ENCODE data around the gene C2orf76. TPM values are rescaled to one million over a fixed set of nuclear protein-coding genes. Genes with fewer than 3 reads are reported as not detected.

C2orf76 gene
- total RNA-seq, 4 donors from 2014 or later = 8.7 to 14.6 (median 11.2) TPM

DNA sequence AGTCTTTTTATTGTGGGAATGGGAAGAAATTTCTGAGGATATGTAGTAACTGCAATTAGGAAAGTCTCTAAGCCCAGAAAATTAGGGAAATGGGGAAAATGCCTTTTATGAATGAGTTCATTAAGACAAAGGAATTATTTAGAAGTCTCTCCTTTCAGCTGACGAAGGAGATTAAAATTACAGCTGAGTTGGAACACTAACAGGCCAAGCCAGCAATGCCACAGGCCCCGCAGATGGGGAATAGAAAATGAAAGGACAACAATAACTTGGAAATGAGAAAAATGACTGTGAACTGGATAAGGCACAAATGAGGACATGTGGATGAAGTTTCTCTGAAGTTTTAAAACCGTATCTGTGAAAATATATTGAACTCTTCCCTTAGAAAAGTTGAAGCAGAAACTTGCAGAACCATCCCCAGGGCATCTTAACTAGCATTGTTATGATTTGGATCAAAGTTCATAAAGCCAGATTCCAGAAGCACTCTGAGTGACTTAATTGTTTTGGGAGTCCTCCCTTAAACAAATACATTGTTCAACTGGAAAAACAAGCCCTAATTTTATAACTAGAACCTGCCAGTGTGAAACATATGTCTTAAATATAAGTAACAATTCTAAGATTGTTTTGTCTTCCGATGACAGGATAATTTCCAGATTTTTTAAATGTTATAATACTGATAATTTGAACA lies 51.3 kb downstream of the C2orf76 start:
- Histone ChIP-seq H3K27ac (replicated peaks in 1 of 4) (no peak overlapping the region), H3K36me3 (peaks cover 0 to 13% (median 5%) of the 10 kb centered on the region in 4 donors), H3K9me3 (no peaks in the 10 kb centered on the region), H3K4me1 (peaks cover 0 to 16% (median 0%) of the 10 kb centered on the region in 4 donors), H3K27me3 (no peaks in the 10 kb centered on the region), H3K4me3 (no peak overlapping the region)
- no peak for DNase-seq (ENCODE audit: extremely low spot score)
- TF ChIP-seq EP300 (IDR thresholded peaks at IDR 0.05) (no peak), POLR2AphosphoS5 (IDR thresholded peaks at IDR 0.05) (no peak), POLR2A (IDR thresholded peaks at IDR 0.05; ENCODE audit: low read depth) (no peak)
- TF ChIP-seq, protein P1, sequence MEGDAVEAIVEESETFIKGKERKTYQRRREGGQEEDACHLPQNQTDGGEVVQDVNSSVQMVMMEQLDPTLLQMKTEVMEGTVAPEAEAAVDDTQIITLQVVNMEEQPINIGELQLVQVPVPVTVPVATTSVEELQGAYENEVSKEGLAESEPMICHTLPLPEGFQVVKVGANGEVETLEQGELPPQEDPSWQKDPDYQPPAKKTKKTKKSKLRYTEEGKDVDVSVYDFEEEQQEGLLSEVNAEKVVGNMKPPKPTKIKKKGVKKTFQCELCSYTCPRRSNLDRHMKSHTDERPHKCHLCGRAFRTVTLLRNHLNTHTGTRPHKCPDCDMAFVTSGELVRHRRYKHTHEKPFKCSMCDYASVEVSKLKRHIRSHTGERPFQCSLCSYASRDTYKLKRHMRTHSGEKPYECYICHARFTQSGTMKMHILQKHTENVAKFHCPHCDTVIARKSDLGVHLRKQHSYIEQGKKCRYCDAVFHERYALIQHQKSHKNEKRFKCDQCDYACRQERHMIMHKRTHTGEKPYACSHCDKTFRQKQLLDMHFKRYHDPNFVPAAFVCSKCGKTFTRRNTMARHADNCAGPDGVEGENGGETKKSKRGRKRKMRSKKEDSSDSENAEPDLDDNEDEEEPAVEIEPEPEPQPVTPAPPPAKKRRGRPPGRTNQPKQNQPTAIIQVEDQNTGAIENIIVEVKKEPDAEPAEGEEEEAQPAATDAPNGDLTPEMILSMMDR (IDR thresholded peaks at IDR 0.05) = no peak
- 71% methylated on average over 4 of the region's 4 CpGs for WGBS
- intact Hi-C loops (cut with DNase I) = no loop called here

DNA sequence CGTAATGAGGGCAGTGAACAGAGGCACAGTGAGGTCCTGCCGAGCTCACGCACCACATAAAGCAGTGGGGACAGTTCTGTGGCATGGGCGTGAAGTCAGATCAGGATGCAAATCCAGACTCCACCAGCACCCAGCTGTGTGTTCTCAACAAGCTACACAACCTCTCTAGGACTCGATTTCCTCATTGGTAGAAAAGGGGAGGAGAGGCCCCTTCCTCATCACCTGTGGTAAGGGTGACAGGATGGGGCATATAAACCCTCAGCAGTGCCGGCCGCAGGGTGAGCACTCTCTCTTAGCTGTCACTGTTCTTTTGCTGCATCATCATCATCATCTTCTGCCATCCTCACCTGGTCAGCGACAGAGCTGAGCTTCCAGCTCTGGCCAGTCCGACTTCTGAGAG lies 54.8 kb downstream of the C2orf76 start:
- peaks cover 0 to 16% (median 0%) of the 10 kb centered on the region in 4 donors for H3K4me1 ChIP-seq
- intact Hi-C loops (cut with DNase I) = no loop called here
- H3K36me3 ChIP-seq = peaks cover 0 to 13% (median 5%) of the 10 kb centered on the region in 4 donors
- no peaks in the 10 kb centered on the region for H3K9me3 ChIP-seq
- no peaks in the 10 kb centered on the region for H3K27me3 ChIP-seq
- no peak for DNase-seq (ENCODE audit: extremely low spot score)
- TF ChIP-seq POLR2AphosphoS5 (IDR thresholded peaks at IDR 0.05) (no peak), POLR2A (IDR thresholded peaks at IDR 0.05; ENCODE audit: low read depth) (no peak), EP300 (IDR thresholded peaks at IDR 0.05) (no peak)
- TF ChIP-seq, protein P1 (IDR thresholded peaks at IDR 0.05) = no peak
- H3K27ac ChIP-seq (replicated peaks in 1 of 4) = no peak overlapping the region
- 94% methylated on average over 5 of the region's 9 CpGs for WGBS
- no peak overlapping the region for H3K4me3 ChIP-seq

DNA sequence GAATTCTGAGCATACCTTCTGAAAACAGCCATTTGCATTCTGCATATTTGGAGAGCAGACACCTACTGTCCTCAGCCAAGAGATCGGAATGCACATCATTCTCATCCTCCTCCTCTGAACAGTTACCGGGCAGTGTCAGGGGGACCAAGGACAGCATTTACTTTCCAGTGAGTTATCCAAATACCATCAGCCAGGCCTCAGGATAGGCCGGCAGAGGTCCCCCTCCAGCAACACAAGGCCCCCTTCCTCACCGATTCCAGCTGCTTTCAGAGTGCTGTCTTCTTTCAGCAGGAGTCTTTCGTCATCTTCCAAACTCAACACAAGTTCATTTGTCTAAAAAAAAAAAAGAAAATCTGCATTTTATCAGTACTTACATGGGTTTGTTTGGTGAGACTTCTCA lies 55.3 kb downstream of the C2orf76 start:
- H3K36me3 ChIP-seq = peaks cover 0 to 13% (median 5%) of the 10 kb centered on the region in 4 donors
- no peaks in the 10 kb centered on the region for H3K27me3 ChIP-seq
- no peaks in the 10 kb centered on the region for H3K9me3 ChIP-seq
- WGBS = 84% methylated on average over 5 of the region's 5 CpGs
- TF ChIP-seq, protein P1 (IDR thresholded peaks at IDR 0.05) = no peak
- TF ChIP-seq EP300 (IDR thresholded peaks at IDR 0.05) = no peak
- no peak for TF ChIP-seq POLR2AphosphoS5 (IDR thresholded peaks at IDR 0.05)
- TF ChIP-seq POLR2A (IDR thresholded peaks at IDR 0.05; ENCODE audit: low read depth) = no peak
- H3K4me3 ChIP-seq = no peak overlapping the region
- intact Hi-C loops (cut with DNase I) = no loop called here
- no peak overlapping the region for H3K27ac ChIP-seq (replicated peaks in 1 of 4)
- DNase-seq (ENCODE audit: extremely low spot score) = no peak
- peaks cover 0 to 15% (median 0%) of the 10 kb centered on the region in 4 donors for H3K4me1 ChIP-seq

DNA sequence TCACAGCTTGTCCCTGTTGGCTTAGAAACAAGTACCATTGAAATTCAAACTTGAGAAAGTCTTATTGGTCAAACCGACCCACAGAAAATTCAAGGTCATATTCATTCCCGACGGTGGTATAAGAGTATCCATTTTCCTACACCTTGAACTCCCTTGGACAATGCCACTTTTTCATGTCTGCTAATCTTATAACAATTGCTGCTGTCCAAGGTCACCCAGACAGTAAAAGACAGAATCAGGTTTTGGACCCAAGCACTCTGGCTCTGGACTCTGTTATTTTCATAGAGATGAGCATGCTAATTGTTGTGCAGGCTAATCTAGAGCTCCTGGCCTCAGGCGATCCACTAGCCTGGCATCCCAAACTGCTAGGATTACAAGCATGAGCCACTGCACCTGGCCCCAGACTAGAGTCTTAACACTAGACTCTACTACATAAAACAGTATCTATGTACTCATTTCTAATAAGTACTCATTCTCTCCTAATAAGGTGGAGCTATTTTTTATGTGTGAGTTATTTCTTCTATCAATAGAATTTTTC lies 57.8 kb downstream of the C2orf76 start:
- Histone ChIP-seq H3K27me3 (no peaks in the 10 kb centered on the region), H3K4me3 (no peak overlapping the region), H3K4me1 (no peaks in the 10 kb centered on the region), H3K27ac (replicated peaks in 1 of 4) (no peak overlapping the region), H3K36me3 (peaks cover 0 to 13% (median 5%) of the 10 kb centered on the region in 4 donors), H3K9me3 (no peaks in the 10 kb centered on the region)
- WGBS = 86% methylated on average over 4 of the region's 4 CpGs
- no peak for TF ChIP-seq POLR2A (IDR thresholded peaks at IDR 0.05; ENCODE audit: low read depth)
- no peak for TF ChIP-seq EP300 (IDR thresholded peaks at IDR 0.05)
- TF ChIP-seq, protein P1 (IDR thresholded peaks at IDR 0.05) = no peak
- TF ChIP-seq POLR2AphosphoS5 (IDR thresholded peaks at IDR 0.05) = no peak
- no peak for DNase-seq (ENCODE audit: extremely low spot score)
- intact Hi-C loops (cut with DNase I) = no loop called here

All from esophagus muscularis mucosa (tissue), 4 donors.